Heart left ventricle (tissue), 13 donors: ENCODE measurements around the gene NR1I3.
"Not testable (repeated sequence)": the region's sequence is repeated elsewhere in the genome, so short reads cannot be mapped to it uniquely, and the experiment has no call there.

Source experiments
- CTCF ChIP-seq, 12 donors: fragments of 200-600 bp; sonication (generic) in 4 of 12; IDR thresholded peaks; one replicate each; pipeline versions ENCODE4 v1.5.0 to v1.8.0; 2018 to 2022; ENCODE audit warnings: antibody characterized with exemption in 12 of 12, mild to moderate bottlenecking in 5 of 12
- POLR2A ChIP-seq, 2 donors: fragments of 450-650 bp; IDR thresholded peaks; one replicate each; pipeline ENCODE4 v1.6.1; 2017; ENCODE audit warnings: antibody characterized with exemption in 2 of 2, mild to moderate bottlenecking in 2 of 2, moderate library complexity in 2 of 2
- donor health status: ischemic (EF 13 %, LVEDD 7.1; RV severe dilation, severe dysfunction).
- donor health status: DM: no; HTN: yes; CAD: no.
- donor health status: DM: no; HTN: no; CAD: no.
- donor health status: ischemic (EF 25% LVEDD 6.9; RV normal size, moderate dysfunction).
- donor health status: ischemic (EF 25% LVEDD 5.7; RV mildly dilated, moderate dysfunction).
- donor health status: ischemic (EF 35%, LVEDD 5.7; RV mildly dilated, moderate dysfunction).
- donor health status: nonischemic (EF 11% LVEDD 7.7; RV severe dilation, severe dysfunction).
- donor health status: DM: yes; HTN: yes; CAD: no.
- donor health status: PGD.
- donor health status: ischemic (EF 29% LVEDD 5.4; RV normal size, mild dysfunction).
- donor health status: nonischemic (EF 23%, LVEDD 6.1; RV moderate dilation, normal function).

- TF ChIP-seq CTCF, POLR2A (IDR thresholded peaks at IDR 0.05): not testable (repeated sequence)
These were observed 19.1 kb upstream of the NR1I3 start for GRCh38 chr1:161257109-161257508.
